Stimulated activated CD4-positive, alpha-beta T cell treated with anti-CD3 and anti-CD28 coated beads, Interleukin-15, amount 100 ng/mL, for 1 hour (primary cell): ENCODE measurements around the gene PTGIS.

Source experiments
- DNase-seq, 2 donors: peaks; one replicate each; pipeline ENCODE4 v3.0.0-alpha.2; 2020; ENCODE audit warnings: low read depth in 1 of 2, low spot score in 1 of 2

PTGIS gene

GRCh38 chr20:49501917-49502316 lies 66.0 kb downstream of the PTGIS start:
- DNase-seq = no peak

GRCh38 chr20:49497398-49497669 lies 70.6 kb downstream of the PTGIS start:
- no peak for DNase-seq

GRCh38 chr20:49496553-49497397 lies 71.2 kb downstream of the PTGIS start:
- DNase-seq = no peak

GRCh38 chr20:49496043-49496442 lies 71.9 kb downstream of the PTGIS start:
- DNase-seq = no peak

- no peak for DNase-seq
Measured at GRCh38 chr20:49490689-49491088, 77.2 kb downstream of the PTGIS start.

- no peak for DNase-seq
Measured at GRCh38 chr20:49489688-49490087, 78.2 kb downstream of the PTGIS start.

- no peak for DNase-seq
Measured at GRCh38 chr20:49486064-49486463, 81.9 kb downstream of the PTGIS start.

GRCh38 chr20:49485563-49485962 lies 82.4 kb downstream of the PTGIS start:
- no peak for DNase-seq

- peak; percentile 20 to 47 for DNase-seq
Measured at GRCh38 chr20:49484180-49485140, 83.5 kb downstream of the PTGIS start.

GRCh38 chr20:49483696-49484123 lies 84.2 kb downstream of the PTGIS start:
- no peak for DNase-seq

GRCh38 chr20:49483018-49483695 lies 84.8 kb downstream of the PTGIS start:
- DNase-seq = no peak

- peak in 1 of 2 donors; percentile 14 for DNase-seq
Measured at GRCh38 chr20:49482621-49483017, 85.3 kb downstream of the PTGIS start, which contains the start of gene KCNB1. KCNB1 (minus strand) TSS chr20:49482668; CDS start chr20:49482480, 188 bp downstream.

GRCh38 chr20:49482173-49482572 lies 85.8 kb downstream of the PTGIS start:
- no peak for DNase-seq

- DNase-seq = no peak
Measured at GRCh38 chr20:49481116-49481515, 86.8 kb downstream of the PTGIS start.

- no peak for DNase-seq
Measured at GRCh38 chr20:49480236-49480635, 87.7 kb downstream of the PTGIS start.

GRCh38 chr20:49479785-49480184 lies 88.2 kb downstream of the PTGIS start:
- DNase-seq = no peak

- no peak for DNase-seq
Measured at GRCh38 chr20:49478754-49479689, 88.9 kb downstream of the PTGIS start.

- DNase-seq = no peak
Measured at GRCh38 chr20:49478266-49478665, 89.7 kb downstream of the PTGIS start.

GRCh38 chr20:49477200-49477599 lies 90.7 kb downstream of the PTGIS start:
- no peak for DNase-seq

GRCh38 chr20:49476016-49476355 lies 92.0 kb downstream of the PTGIS start:
- no peak for DNase-seq
